Neuron (in vitro differentiated cells): Measurements from ENCODE around the gene RASL10A.

ENCODE experiments used
- H2AFZ ChIP-seq: one replicate; pipeline ENCODE4 v1.6.1; 2013; ENCODE audit warnings: low read depth, mild to moderate bottlenecking, inconsistent platforms, low read length, moderate library complexity
- H3K27me3 ChIP-seq: one replicate; pipeline ENCODE4 v1.6.1; 2013; ENCODE audit warnings: low read length; ENCODE audit not compliant: insufficient read depth
- H3K36me3 ChIP-seq: one replicate; pipeline ENCODE4 v1.6.1; 2013; ENCODE audit warnings: low read length; ENCODE audit not compliant: insufficient read depth
- H3K4me1 ChIP-seq: one replicate; pipeline ENCODE4 v1.6.1; 2013; ENCODE audit warnings: low read length; ENCODE audit not compliant: insufficient read depth
- H3K4me3 ChIP-seq: 2 replicates; pipeline ENCODE4 v1.5.1; 2013; ENCODE audit warnings: mild to moderate bottlenecking, low read length, moderate library complexity
- H3K9me3 ChIP-seq: one replicate; pipeline ENCODE4 v1.6.1; 2013; ENCODE audit warnings: low read length

Gene RASL10A

DNA sequence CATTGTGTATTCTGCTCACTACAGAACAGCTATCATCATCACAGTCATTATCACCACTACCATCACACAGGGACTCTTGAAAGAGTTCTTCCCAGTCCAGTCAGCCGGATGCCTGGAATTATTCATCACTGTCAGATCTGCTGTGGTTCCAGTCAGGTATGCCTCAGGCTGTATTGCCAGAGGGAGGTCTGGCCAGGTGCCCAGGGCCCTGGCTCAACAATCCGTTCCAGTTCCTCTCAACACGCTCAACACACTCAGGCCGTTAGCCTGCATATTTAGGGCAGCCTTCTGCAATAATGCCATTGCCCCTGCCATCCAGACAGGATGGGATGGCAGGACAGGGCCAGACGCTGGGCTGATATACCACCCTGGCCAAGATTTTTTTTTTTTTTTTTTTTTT, 28.6 kb upstream of the RASL10A start:
- Histone ChIP-seq H3K36me3 (peaks cover 72% of the 10 kb centered on the region), H2AFZ (no peak overlapping the region), H3K27me3 (no peaks in the 10 kb centered on the region), H3K4me3 (no peak overlapping the region), H3K4me1 (no peaks in the 10 kb centered on the region), H3K9me3 (no peaks in the 10 kb centered on the region)

DNA sequence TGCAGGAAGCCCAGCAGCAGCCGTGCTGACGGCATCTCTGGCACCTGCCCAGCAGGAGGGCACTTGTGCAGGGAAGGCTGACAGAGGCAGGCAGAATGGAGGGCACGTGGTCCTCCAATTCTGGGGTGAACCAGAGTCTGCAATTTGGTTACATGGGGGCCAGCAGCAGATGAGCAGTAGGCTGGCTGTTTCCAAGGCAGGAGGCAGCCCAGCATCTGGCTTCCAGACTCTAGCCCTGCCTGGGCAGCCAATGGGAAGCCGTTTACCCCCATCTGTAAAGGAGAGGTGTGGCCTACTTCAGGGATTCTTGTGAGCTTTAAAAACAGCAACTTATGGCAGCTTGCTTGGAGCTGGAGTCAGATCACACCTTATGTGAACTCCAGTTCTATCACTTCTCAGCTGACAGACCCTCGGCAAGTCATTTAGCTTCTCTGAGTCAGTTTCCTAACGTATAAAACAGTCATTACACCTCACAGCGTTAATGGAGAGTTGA, 27.9 kb upstream of the RASL10A start:
- Histone ChIP-seq H3K36me3 (peaks cover 73% of the 10 kb centered on the region), H2AFZ (no peak overlapping the region), H3K4me1 (no peaks in the 10 kb centered on the region), H3K4me3 (no peak overlapping the region), H3K27me3 (no peaks in the 10 kb centered on the region), H3K9me3 (no peaks in the 10 kb centered on the region)

DNA sequence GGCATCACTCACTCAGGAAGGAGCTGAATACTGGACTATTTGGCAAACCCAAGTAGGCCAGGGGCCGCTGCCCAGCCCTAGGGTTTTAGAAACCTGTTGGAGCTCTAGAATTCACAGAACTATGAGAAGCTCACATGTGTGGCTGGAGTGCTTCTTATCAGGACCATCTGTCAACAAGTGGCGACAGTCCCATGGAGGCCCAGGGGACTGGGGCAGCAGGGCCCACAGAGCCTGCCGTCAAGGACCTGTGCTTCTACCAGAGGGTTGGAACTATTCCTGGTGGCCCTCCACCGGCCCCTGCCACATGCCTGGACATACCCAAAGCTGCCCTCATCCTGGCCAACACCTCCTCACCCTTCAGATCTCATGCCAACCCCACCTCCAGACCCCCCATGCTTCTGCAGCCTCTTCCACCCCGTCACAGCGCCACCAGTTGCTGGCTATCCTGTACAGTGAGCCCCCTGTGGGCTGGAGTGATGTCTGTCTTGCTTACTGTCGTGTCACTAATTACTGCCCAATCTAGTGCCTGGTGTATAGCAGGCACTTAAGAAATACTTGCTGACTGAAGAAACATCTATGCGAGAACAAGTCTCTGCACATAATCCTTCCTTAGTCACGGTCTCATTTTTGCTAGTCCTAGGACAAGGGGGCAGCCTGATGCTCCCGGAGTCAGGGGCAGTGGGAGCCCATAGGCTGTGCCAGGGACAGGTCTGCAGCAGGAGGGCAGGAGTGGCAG, 27.2 kb upstream of the RASL10A start:
- H3K27me3 ChIP-seq = no peaks in the 10 kb centered on the region
- no peaks in the 10 kb centered on the region for H3K9me3 ChIP-seq
- H3K4me3 ChIP-seq = no peak overlapping the region
- no peaks in the 10 kb centered on the region for H3K4me1 ChIP-seq
- H2AFZ ChIP-seq = no peak overlapping the region
- peaks cover 75% of the 10 kb centered on the region for H3K36me3 ChIP-seq

DNA sequence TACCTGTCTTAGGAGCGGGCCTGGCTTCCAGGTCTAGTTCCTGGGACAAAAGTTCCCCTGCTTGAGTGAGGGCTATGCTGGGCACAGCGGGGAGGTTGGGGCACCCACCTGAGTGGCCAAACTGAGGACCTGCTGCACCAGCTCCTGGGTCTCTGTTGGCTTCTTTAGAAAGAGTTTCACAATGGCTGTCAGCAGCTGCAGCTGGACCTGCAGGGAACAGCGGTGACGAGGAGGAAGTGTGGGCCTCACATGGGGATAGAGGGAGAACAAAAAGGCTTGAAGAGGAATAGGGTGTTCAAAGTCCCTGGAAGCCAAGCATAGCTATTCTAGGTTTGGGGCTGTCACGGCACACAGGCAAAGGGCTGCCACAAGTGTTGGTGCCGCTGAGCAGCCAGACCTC, 26.7 kb upstream of the RASL10A start:
- H3K4me1 ChIP-seq = no peaks in the 10 kb centered on the region
- H3K27me3 ChIP-seq = no peaks in the 10 kb centered on the region
- no peak overlapping the region for H3K4me3 ChIP-seq
- no peak overlapping the region for H2AFZ ChIP-seq
- peaks cover 77% of the 10 kb centered on the region for H3K36me3 ChIP-seq
- no peaks in the 10 kb centered on the region for H3K9me3 ChIP-seq

DNA sequence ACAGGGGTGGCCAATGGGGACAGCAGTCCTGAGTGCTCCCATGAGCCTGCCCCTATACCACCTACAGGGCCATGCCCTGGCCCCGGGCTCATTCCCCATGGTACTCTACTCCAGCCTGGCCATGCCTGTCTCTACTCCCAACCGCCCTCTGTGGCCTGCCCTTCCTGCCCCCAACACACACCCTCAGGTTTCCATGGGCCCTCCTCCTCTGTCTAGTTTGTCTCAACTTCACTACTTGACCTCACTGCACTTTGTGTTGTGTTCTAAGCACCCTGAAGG, 26.3 kb upstream of the RASL10A start:
- H3K27me3 ChIP-seq = no peaks in the 10 kb centered on the region
- no peak overlapping the region for H2AFZ ChIP-seq
- no peaks in the 10 kb centered on the region for H3K9me3 ChIP-seq
- no peaks in the 10 kb centered on the region for H3K4me1 ChIP-seq
- no peak overlapping the region for H3K4me3 ChIP-seq
- peaks cover 78% of the 10 kb centered on the region for H3K36me3 ChIP-seq

DNA sequence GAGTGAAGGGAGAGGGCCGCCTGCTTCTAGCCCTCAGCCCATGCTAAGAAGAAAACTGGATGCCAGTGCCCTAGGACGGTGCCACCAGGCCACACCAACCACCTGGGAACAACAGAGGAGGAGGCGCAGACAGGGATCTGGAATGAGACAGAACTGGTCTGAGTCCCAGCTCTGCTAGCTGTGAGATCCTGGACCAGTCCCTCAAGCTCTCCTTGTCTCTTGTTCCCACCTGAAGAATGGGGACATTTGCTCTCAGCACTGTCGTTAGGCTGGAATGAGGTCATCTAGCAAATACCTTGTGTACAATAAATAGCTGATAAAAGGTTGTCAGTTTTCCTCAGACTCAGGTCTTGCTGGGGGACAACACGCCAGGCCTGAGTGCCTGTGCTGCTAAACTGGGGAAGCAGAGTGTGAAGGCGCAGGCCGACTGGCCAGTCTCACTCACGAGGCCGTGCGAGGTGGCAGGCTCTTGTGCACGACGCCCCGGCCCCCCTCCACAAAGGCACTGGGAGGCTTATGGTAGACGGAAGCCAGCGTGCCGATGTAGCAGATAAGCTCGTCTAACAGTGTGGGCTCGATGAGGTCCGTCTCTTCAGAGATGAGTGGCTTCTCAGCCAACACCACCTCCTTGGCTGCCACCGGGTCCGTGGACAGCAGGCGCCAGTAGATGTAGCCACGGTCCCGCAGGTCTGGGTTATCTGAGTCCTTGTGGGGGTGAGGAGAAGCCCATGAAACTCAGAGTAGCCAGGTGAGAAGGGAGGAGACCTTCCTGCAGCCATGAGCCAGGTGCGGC, 25.8 kb upstream of the RASL10A start:
- Histone ChIP-seq H3K4me3 (no peak overlapping the region), H3K27me3 (no peaks in the 10 kb centered on the region), H3K36me3 (peaks cover 75% of the 10 kb centered on the region), H3K4me1 (no peaks in the 10 kb centered on the region), H3K9me3 (no peaks in the 10 kb centered on the region), H2AFZ (no peak overlapping the region)

DNA sequence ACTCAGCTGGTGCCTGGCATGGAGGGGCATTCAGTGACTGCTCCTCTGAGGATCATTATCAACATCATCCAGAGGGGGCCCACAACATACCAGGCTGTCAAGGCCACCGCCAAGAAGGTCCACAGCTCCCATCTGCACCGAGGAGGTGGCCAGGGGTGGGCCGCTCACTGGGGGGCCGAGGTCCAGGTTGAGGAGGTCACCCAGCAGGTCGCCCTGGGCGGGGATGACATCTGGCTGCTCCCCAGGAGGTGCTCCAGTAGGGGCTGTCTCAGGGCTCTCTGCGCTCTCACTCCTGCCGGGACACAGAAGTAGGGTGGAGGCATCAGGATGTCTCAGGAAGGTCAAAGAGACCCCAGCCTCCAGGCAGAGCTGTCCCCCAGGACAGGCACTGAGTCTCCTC, 25.1 kb upstream of the RASL10A start:
- Histone ChIP-seq H3K27me3 (no peaks in the 10 kb centered on the region), H3K4me3 (no peak overlapping the region), H3K4me1 (no peaks in the 10 kb centered on the region), H2AFZ (no peak overlapping the region), H3K36me3 (peaks cover 76% of the 10 kb centered on the region), H3K9me3 (no peaks in the 10 kb centered on the region)

DNA sequence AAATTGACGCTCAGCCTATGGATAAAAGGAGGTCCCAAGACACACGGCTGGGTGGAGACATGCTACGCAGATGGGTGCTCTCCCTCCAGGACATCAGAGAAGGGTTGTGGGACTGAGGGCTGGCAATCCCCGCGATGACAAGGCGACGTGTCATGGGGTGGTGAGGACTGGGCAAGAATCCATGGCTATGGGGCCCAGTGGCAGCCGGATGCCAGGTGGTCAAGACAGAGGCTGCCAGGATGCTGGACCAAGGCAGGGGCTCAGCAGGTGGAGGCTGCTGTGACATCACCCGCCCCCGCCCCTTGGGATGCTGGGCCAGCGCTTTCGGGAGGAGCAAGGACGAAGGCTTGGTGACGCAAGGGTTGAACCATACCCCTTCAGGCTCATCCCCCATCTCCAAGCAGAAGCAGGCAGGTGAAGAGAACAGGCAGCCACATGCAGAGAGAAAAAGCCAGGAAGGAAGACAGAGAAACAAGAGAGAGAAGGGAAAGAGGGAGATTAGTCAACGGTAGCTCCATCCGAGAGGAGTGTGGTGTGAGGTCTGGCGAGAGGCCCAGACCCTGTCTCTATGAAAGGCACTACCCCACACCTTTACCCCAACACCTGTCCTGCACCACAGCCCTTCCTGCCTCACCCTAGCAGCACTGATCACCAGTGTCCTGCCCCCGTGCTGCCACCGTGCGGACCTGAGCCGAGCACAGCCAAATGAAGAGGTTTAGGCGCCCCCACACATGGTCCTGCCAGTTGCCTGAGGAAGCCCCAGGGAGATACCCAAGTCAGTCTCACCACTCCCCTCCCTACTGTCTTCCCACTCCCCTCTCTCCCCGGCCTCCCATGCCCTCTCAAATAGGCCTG, 24.1 kb upstream of the RASL10A start:
- Histone ChIP-seq H3K27me3 (no peaks in the 10 kb centered on the region), H3K4me1 (no peaks in the 10 kb centered on the region), H3K9me3 (no peaks in the 10 kb centered on the region), H3K36me3 (peaks cover 82% of the 10 kb centered on the region), H3K4me3 (no peak overlapping the region), H2AFZ (no peak overlapping the region)

DNA sequence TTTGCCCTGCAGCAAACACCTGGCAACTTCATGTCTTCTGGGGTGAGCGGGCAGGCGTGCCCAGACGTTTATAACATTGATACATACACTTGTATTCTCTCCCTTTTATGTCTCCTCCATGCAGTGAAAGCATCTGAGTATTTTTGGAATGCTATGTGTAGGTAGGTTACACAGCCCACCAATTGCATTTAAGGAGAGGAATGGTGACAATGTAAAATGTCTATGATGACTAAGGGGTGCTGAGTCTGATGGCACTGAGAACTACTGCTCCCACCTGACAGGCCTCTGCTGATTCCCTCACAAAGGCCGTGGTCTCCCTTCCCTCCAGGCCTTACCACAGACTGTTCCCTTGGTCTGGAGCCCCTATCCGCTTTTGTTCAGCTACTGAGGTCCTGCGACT, 22.9 kb upstream of the RASL10A start:
- no peak overlapping the region for H2AFZ ChIP-seq
- H3K9me3 ChIP-seq = no peaks in the 10 kb centered on the region
- H3K27me3 ChIP-seq = no peaks in the 10 kb centered on the region
- H3K4me1 ChIP-seq = no peaks in the 10 kb centered on the region
- no peak overlapping the region for H3K4me3 ChIP-seq
- H3K36me3 ChIP-seq = peaks cover 82% of the 10 kb centered on the region

DNA sequence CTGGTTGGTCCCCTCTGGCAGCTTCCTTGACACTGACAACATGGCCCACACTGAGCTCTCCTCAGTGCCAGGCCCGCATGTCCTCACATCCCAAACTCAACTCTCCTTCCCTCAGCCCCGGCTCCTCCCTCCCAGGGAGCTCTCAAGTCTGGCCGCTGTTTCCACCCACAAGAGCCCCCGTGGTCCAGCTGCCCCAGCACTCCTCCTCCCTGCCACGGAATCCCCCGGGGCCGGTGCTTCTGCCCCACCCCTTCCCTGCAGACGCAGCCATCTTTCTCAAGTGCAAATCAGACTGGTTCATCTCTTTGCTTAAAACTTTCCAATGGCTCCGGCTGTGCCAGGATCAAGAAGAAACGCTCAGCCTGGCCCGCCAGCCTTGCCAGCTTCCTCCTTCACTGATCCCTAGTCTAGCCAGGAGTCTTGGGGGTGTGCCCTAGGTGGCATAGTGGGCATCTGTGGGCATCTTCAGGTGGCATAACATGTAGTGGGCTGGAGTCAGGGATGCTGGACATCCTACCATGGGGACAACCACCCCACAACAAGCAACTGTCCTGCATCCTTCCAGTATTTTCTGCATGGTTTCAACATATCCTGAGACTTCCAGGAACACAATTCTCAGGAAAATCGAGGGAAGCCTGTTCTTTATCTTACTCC, 22.3 kb upstream of the RASL10A start:
- no peaks in the 10 kb centered on the region for H3K9me3 ChIP-seq
- no peaks in the 10 kb centered on the region for H3K27me3 ChIP-seq
- peaks cover 80% of the 10 kb centered on the region for H3K36me3 ChIP-seq
- H3K4me1 ChIP-seq = no peaks in the 10 kb centered on the region
- no peak overlapping the region for H3K4me3 ChIP-seq
- H2AFZ ChIP-seq = no peak overlapping the region

DNA sequence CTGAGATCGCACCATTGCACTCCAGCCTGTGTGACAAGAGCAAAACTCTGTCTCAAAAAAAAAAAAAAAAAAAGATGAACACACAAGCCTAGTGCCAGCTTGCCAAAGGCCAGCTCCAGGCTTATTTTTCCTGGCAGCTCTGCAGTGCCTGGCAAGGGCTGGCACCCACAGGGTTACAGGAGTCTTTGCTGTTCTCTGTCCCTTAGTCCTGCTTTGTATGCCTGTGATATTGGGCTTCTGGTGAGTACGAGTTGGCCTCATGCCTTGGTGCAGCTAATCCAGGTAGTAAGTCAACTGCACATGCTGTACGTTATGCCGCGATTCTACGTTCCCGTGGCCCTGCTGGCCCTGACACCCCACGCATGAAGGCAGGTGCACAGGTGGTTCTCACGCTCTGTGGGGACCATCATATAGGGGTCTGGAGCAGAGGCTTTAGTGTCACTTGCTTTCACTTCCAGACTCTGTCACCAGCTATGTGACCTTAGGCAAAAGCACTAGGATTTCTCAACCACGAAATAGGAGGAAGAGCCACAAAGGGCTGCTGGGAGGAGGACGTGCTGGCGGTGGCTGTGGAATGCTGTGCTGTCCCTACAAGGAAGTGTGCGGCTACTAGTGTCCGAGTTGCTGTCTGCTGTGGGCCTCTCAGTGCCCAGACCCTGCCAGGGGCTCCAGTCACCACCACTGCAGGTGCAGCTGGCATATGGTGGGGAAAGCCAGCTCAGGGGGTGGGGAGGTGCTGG, 21.4 kb upstream of the RASL10A start:
- Histone ChIP-seq H3K4me1 (no peaks in the 10 kb centered on the region), H3K4me3 (no peak overlapping the region), H3K9me3 (no peaks in the 10 kb centered on the region), H3K36me3 (peaks cover 72% of the 10 kb centered on the region), H3K27me3 (no peaks in the 10 kb centered on the region), H2AFZ (no peak overlapping the region)

DNA sequence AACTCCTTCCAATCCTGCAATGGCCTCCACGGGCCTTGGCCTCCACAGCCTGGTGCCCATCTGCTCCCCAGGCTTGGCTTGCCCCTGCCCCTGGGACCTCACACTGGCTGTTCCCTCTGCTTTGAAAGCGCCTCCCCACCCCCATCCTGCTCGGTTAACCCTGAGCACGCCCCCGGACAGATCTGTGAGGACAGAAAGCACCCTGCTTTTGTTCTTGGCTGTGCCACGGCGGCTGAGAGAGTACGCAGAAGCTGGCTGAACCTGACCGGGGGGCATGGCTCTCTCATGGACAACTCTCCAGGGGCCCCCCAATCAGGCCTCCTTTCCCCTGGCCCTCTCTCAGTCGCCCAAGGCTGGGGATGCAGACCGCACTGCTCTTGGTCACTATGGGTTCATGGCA, 20.2 kb upstream of the RASL10A start:
- peaks cover 70% of the 10 kb centered on the region for H3K36me3 ChIP-seq

More for the DNA sequence above, 20.2 kb upstream of the RASL10A start:
- Histone ChIP-seq H3K27me3 (no peaks in the 10 kb centered on the region), H2AFZ (no peak overlapping the region), H3K9me3 (no peaks in the 10 kb centered on the region), H3K4me3 (no peak overlapping the region), H3K4me1 (no peaks in the 10 kb centered on the region)
